ENCODE results near the gene FARSB. TPM values are rescaled to one million over a fixed set of nuclear protein-coding genes. Genes with fewer than 3 reads are reported as not detected.

The FARSB gene
- total RNA-seq, 1 experiment from 2014 or later: 36.7 TPM

DNA sequence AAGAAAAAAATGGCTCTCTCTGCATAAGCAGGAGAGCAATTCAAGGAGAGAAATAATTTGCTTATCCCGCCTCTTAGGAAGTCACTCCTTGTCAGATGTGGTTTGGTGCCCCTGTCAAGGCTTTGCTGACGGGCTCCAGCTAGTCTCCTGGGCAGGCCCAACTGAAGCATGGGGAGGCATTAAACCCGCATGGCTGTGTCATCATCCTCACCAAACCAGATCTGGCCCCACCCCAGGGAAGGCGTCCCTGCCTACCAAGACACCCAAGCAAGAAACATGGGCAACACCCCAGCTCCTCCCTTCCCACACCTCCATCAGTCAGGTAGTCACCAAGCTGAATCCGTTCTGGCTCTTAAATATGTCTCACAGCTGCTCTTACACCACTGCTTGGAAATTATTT is 123.6 kb downstream of the FARSB start:
- Histone ChIP-seq H3K27ac (ENCODE audit: low read length) (no peak overlapping the region), H3K9me3 (ENCODE audit: low read length) (no peaks in the 10 kb centered on the region), H2AFZ (ENCODE audit: low read length) (no peak overlapping the region), H3K4me1 (ENCODE audit: low read length) (peaks cover 12% of the 10 kb centered on the region), H3K27me3 (ENCODE audit: low read length) (no peaks in the 10 kb centered on the region), H4K20me1 (ENCODE audit: insufficient read depth, low read depth, low read length) (no peaks in the 10 kb centered on the region), H3K4me2 (ENCODE audit: low read depth, low read length, poor library complexity, severe bottlenecking) (no peak overlapping the region), H3K9me2 (replicated peaks; ENCODE audit: insufficient read depth, low read length) (no peaks in the 10 kb centered on the region), H3K36me3 (ENCODE audit: insufficient read depth, low read length) (no peaks in the 10 kb centered on the region), H3K4me3 (ENCODE audit: low read length) (no peak overlapping the region), H3K9ac (ENCODE audit: low read length) (no peak overlapping the region), H3K79me2 (ENCODE audit: low read length) (no peaks in the 10 kb centered on the region)
- no peak for DNase-seq

DNA sequence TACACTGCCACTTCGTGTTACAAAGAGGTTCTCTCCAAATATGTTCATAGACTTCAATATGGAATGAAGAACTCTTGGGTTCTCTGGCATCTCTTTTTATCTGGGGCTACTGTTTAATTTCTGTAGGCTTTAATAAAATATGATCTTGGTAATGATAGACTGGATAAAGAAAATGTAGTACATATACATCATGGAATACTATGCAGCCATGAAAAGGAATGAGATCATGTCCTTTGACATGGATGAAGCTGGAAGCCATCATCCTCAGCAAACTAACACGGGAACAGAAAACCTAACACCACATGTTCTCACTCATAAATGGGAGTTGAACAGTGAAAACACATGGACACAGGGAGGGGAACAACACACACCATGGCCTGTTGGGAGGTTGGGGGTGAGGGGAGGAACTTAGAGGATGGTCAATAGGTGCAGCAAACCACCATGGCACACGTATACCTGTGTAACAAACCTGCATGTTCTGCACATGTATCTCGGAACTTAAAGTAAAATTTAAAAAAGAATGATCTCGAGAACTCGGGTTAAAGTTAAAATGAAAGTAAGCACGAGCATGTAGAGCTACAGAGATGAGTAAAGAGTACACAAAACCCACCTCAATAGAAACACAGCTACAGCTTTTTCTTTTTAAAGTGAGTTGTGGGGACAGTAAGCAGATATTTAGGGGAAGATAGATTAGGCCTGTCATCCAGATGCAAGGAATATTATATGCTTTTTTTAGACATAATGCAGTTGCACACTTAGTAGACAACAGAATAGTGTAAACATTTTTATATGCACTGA is 129.2 kb downstream of the FARSB start:
- no peak overlapping the region for H3K4me2 ChIP-seq (ENCODE audit: low read depth, low read length, poor library complexity, severe bottlenecking)
- H3K9ac ChIP-seq (ENCODE audit: low read length): no peak overlapping the region
- no peaks in the 10 kb centered on the region for H3K9me3 ChIP-seq (ENCODE audit: low read length)
- no peaks in the 10 kb centered on the region for H4K20me1 ChIP-seq (ENCODE audit: insufficient read depth, low read depth, low read length)
- no peak overlapping the region for H2AFZ ChIP-seq (ENCODE audit: low read length)
- no peaks in the 10 kb centered on the region for H3K9me2 ChIP-seq (replicated peaks; ENCODE audit: insufficient read depth, low read length)
- no peak overlapping the region for H3K4me3 ChIP-seq (ENCODE audit: low read length)
- peaks cover 21% of the 10 kb centered on the region for H3K4me1 ChIP-seq (ENCODE audit: low read length)
- no peaks in the 10 kb centered on the region for H3K36me3 ChIP-seq (ENCODE audit: insufficient read depth, low read length)
- no peaks in the 10 kb centered on the region for H3K27me3 ChIP-seq (ENCODE audit: low read length)
- no peaks in the 10 kb centered on the region for H3K79me2 ChIP-seq (ENCODE audit: low read length)
- no peak for DNase-seq
- H3K27ac ChIP-seq (ENCODE audit: low read length): no peak overlapping the region

DNA sequence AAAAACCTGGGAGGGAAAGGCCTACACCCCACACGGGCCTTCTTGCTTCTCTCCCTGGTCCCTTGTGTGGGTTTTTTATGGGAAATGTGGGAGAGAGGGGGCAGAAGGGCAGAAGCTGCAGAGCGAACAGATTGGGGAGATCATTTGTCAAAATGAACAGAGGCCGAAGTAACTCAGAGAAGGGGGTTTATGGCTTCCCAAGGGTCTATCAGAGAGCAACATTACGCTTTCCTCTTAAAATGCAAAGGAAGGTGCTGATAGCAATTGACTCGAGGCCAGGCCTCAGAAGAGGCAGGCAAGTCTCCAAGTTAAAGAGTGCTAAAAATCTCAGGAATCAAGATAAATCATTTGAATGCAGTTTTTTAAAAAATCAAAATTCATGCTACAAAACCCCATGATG is 130.1 kb downstream of the FARSB start:
- no peaks in the 10 kb centered on the region for H3K36me3 ChIP-seq (ENCODE audit: insufficient read depth, low read length)
- H3K9ac ChIP-seq (ENCODE audit: low read length): no peak overlapping the region
- DNase-seq: no peak
- H3K27ac ChIP-seq (ENCODE audit: low read length): no peak overlapping the region
- H3K4me2 ChIP-seq (ENCODE audit: low read depth, low read length, poor library complexity, severe bottlenecking): no peak overlapping the region
- H4K20me1 ChIP-seq (ENCODE audit: insufficient read depth, low read depth, low read length): no peaks in the 10 kb centered on the region
- H3K79me2 ChIP-seq (ENCODE audit: low read length): no peaks in the 10 kb centered on the region
- no peaks in the 10 kb centered on the region for H3K27me3 ChIP-seq (ENCODE audit: low read length)
- no peak overlapping the region for H2AFZ ChIP-seq (ENCODE audit: low read length)
- no peak overlapping the region for H3K4me3 ChIP-seq (ENCODE audit: low read length)
- no peaks in the 10 kb centered on the region for H3K9me2 ChIP-seq (replicated peaks; ENCODE audit: insufficient read depth, low read length)
- H3K4me1 ChIP-seq (ENCODE audit: low read length): peaks cover 21% of the 10 kb centered on the region
- no peaks in the 10 kb centered on the region for H3K9me3 ChIP-seq (ENCODE audit: low read length)

DNA sequence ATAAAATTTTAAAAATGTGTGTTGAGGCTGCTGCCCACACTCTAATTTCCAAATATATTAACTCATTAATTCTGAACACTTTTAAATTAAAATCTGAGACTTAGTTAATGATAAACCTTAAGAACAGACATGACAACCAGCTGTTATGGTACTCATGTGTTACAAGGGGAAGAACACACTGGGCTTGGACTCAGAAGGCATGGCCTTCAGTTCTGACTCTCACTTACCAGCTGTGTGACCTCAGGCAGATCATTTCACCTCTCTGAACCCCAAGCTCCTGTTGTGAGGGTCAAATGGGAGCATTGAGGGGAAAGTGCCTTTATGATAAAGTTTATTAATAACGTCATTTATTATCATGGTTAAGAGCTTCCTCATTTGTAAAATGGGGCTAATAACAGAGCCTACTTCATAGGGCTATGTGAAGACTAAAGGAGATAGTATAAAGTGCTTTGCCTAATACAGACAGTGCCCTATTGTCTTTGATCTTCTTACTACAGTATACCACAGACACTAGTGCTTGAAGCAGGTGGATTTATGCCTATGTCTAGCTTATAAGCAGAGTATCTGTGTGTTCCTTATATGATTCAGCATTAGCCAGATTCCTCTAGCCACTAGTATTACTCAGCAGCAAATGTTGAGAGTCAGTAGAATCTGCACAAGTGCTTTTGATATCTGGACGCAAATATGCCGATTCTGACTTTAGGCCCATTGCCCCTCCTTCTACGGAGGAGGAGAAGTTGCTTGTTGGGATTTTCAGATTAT is 131.9 kb downstream of the FARSB start:
- H3K9me2 ChIP-seq (replicated peaks; ENCODE audit: insufficient read depth, low read length): no peaks in the 10 kb centered on the region
- H3K36me3 ChIP-seq (ENCODE audit: insufficient read depth, low read length): no peaks in the 10 kb centered on the region
- no peak overlapping the region for H3K4me3 ChIP-seq (ENCODE audit: low read length)
- H3K9ac ChIP-seq (ENCODE audit: low read length): no peak overlapping the region
- H2AFZ ChIP-seq (ENCODE audit: low read length): no peak overlapping the region
- no peak overlapping the region for H3K27ac ChIP-seq (ENCODE audit: low read length)
- DNase-seq: no peak
- no peak overlapping the region for H3K4me2 ChIP-seq (ENCODE audit: low read depth, low read length, poor library complexity, severe bottlenecking)
- no peaks in the 10 kb centered on the region for H3K27me3 ChIP-seq (ENCODE audit: low read length)
- H3K9me3 ChIP-seq (ENCODE audit: low read length): no peaks in the 10 kb centered on the region
- peaks cover 21% of the 10 kb centered on the region for H3K4me1 ChIP-seq (ENCODE audit: low read length)
- no peaks in the 10 kb centered on the region for H3K79me2 ChIP-seq (ENCODE audit: low read length)
- H4K20me1 ChIP-seq (ENCODE audit: insufficient read depth, low read depth, low read length): no peaks in the 10 kb centered on the region

DNA sequence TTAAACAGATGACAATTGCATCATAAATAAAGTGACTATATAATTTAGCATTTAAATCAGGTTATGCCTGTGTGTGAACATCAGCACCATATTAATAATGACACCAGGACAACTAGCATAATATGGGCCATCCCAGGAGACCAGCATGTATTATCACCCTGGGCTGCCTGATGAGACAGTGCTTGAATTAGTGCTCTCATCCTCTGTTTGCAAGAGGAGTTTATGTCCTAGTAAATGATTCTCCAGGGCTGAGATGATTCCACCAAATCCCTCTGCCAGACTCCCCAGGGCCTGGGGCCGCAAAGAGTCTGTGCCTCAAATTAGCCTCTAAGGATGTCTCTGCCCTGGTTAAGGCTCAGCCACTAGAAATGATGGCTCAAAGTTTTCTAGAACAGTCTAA is 133.8 kb downstream of the FARSB start:
- H3K27ac ChIP-seq (ENCODE audit: low read length): no peak overlapping the region
- no peaks in the 10 kb centered on the region for H3K9me2 ChIP-seq (replicated peaks; ENCODE audit: insufficient read depth, low read length)
- no peak overlapping the region for H2AFZ ChIP-seq (ENCODE audit: low read length)
- no peaks in the 10 kb centered on the region for H3K79me2 ChIP-seq (ENCODE audit: low read length)
- no peak overlapping the region for H3K9ac ChIP-seq (ENCODE audit: low read length)
- no peaks in the 10 kb centered on the region for H3K36me3 ChIP-seq (ENCODE audit: insufficient read depth, low read length)
- DNase-seq: no peak
- no peak overlapping the region for H3K4me2 ChIP-seq (ENCODE audit: low read depth, low read length, poor library complexity, severe bottlenecking)
- H3K4me3 ChIP-seq (ENCODE audit: low read length): no peak overlapping the region
- H3K9me3 ChIP-seq (ENCODE audit: low read length): no peaks in the 10 kb centered on the region
- no peaks in the 10 kb centered on the region for H3K27me3 ChIP-seq (ENCODE audit: low read length)
- H3K4me1 ChIP-seq (ENCODE audit: low read length): peaks cover 6% of the 10 kb centered on the region
- no peaks in the 10 kb centered on the region for H4K20me1 ChIP-seq (ENCODE audit: insufficient read depth, low read depth, low read length)

DNA sequence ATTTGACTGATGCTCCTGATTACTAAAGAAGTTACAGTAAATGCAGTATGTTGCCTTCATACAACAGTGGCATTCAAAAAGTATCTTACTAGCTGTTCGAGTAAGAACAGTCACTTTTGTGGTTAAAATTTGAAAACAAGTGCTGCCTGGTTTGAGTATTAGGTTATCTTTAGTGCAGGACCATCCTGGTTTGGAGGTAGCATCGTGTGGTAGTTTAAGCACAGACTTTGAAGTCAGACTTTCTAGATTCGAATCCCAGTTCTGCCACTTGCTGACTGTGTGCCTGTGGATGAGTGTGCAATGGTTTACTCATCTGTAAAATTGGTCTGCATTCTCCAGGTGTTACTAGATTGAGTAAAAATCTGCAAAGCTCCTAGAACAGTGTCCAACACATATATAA is 134.8 kb downstream of the FARSB start:
- Histone ChIP-seq H3K27ac (ENCODE audit: low read length) (no peak overlapping the region), H3K9ac (ENCODE audit: low read length) (no peak overlapping the region), H3K9me2 (replicated peaks; ENCODE audit: insufficient read depth, low read length) (no peaks in the 10 kb centered on the region), H3K79me2 (ENCODE audit: low read length) (no peaks in the 10 kb centered on the region), H4K20me1 (ENCODE audit: insufficient read depth, low read depth, low read length) (no peaks in the 10 kb centered on the region), H3K4me2 (ENCODE audit: low read depth, low read length, poor library complexity, severe bottlenecking) (no peak overlapping the region), H3K4me1 (ENCODE audit: low read length) (0 out of 2 replicates have a peak, but pooled peaks cover 2% of the 10 kb centered on the region), H3K9me3 (ENCODE audit: low read length) (no peaks in the 10 kb centered on the region), H3K36me3 (ENCODE audit: insufficient read depth, low read length) (no peaks in the 10 kb centered on the region), H2AFZ (ENCODE audit: low read length) (no peak overlapping the region), H3K27me3 (ENCODE audit: low read length) (no peaks in the 10 kb centered on the region), H3K4me3 (ENCODE audit: low read length) (no peak overlapping the region)
- DNase-seq: no peak

Other genes with a start within 250 kb of the FARSB start
- gene SGPP2, start 231.5 kb downstream of the FARSB start, total RNA-seq (2014; rRNA removed; shearing (Covaris generic); ENCODE audit: low replicate concordance): not detected in 2 replicates
- not detected in 2 replicates for gene MOGAT1, start 15.6 kb upstream of the FARSB start, total RNA-seq (2014; rRNA removed; shearing (Covaris generic); ENCODE audit: low replicate concordance)
- 88.0 and 98.5 TPM in 2 replicates for gene ACSL3, start 204.9 kb upstream of the FARSB start, total RNA-seq (2014; rRNA removed; shearing (Covaris generic); ENCODE audit: low replicate concordance)